ENCODE data around the gene FAM13A.

GRCh38 chr4:88792268-88792781, 264.7 kb downstream of the FAM13A start:
- TF ChIP-seq CTCF (IDR thresholded peaks at IDR 0.05; ENCODE audit: control extremely low read depth in 1 of 3, insufficient read depth in 1 of 3, low read depth in 1 of 3, low read length in 3 of 3) = no peak
- TF ChIP-seq EZH2 (IDR thresholded peaks at IDR 0.05; ENCODE audit: low read depth, low read length, severe bottlenecking) = no peak
- no peak for TF ChIP-seq RAD21 (IDR thresholded peaks at IDR 0.05 in 1 of 2, conservative IDR thresholded peaks at IDR 0.05 in 1 of 2; ENCODE audit: low read depth in 2 of 2, low read length in 2 of 2)
- no peak for TF ChIP-seq POLR2A (IDR thresholded peaks at IDR 0.05; ENCODE audit: control extremely low read depth in 1 of 2, low read depth in 2 of 2, low read length in 2 of 2)
- TF ChIP-seq RBBP5 (IDR thresholded peaks at IDR 0.05; ENCODE audit: borderline replicate concordance, low read depth, low read length) = no peak
- TF ChIP-seq TEAD4 (IDR thresholded peaks at IDR 0.05; ENCODE audit: low read depth, low read length) = no peak
- no peak for TF ChIP-seq POU5F1 (IDR thresholded peaks at IDR 0.05; ENCODE audit: low read depth, low read length)
- no peak for TF ChIP-seq PHF8 (conservative IDR thresholded peaks at IDR 0.05; ENCODE audit: low read depth, low read length)
- TF ChIP-seq SAP30 (IDR thresholded peaks at IDR 0.05; ENCODE audit: insufficient read depth, insufficient replicate concordance, low read length) = no peak

All from H1 (cell line).